Gastroesophageal sphincter (tissue), 4 donors: ENCODE data around the gene DUSP23. TPM values are rescaled to one million over a fixed set of nuclear protein-coding genes. Genes with fewer than 3 reads are reported as not detected.
A peak's percentile ranks its signal among the peaks of the same experiment; 100 is the strongest.

Experiments
- ATAC-seq: fragments of 150-250 bp; one replicate; pipeline ENCODE4 v1.9.1; 2016; ENCODE audit warnings: mild to moderate bottlenecking, moderate library complexity
- H3K27ac ChIP-seq, 4 donors: fragments of 200-600 bp; sonication (generic) in 3 of 4; 1 replicate in 3 of 4; 2 replicates in 1 of 4; pipeline ENCODE4 v1.5.1; 2016 to 2019
- H3K27me3 ChIP-seq: fragments of 200-600 bp; sonication (generic); one replicate; pipeline ENCODE4 v1.5.1; 2019
- H3K36me3 ChIP-seq, 2 donors: fragments of 200-600 bp; sonication (generic); one replicate each; pipeline ENCODE4 v1.5.1; 2019; ENCODE audit warnings: control low read depth in 1 of 2
- H3K4me1 ChIP-seq, 3 donors: fragments of 200-600 bp; sonication (generic); 1 replicate in 2 of 3; 2 replicates in 1 of 3; pipeline ENCODE4 v1.5.1; 2016 to 2019; ENCODE audit warnings: control low read depth in 2 of 3
- H3K4me3 ChIP-seq, 2 donors: fragments of 200-600 bp; sonication (generic); one replicate each; pipeline ENCODE4 v1.5.1; 2019; ENCODE audit warnings: mild to moderate bottlenecking in 1 of 2, moderate library complexity in 1 of 2
- H3K9me3 ChIP-seq, 3 donors: fragments of 200-600 bp; sonication (generic); one replicate each; pipeline ENCODE4 v1.5.1; 2017 to 2019; ENCODE audit warnings: control low read depth in 2 of 3
- EP300 ChIP-seq: sonication (generic); formaldehyde crosslinking; IDR thresholded peaks from one replicate; pipeline ENCODE4 v1.6.1; 2017; ENCODE audit warnings: antibody characterized with exemption, mild to moderate bottlenecking
- POLR2A ChIP-seq, 2 donors: fragments of 450-650 bp; IDR thresholded peaks; one replicate each; pipeline ENCODE4 v1.6.1; 2017; ENCODE audit warnings: antibody characterized with exemption in 2 of 2, mild to moderate bottlenecking in 2 of 2, moderate library complexity in 1 of 2
- POLR2AphosphoS5 ChIP-seq: sonication (generic); formaldehyde crosslinking; IDR thresholded peaks from one replicate; pipeline ENCODE4 v1.6.1; 2017; ENCODE audit warnings: antibody characterized with exemption
- WGBS, 2 donors: methylation state at CpG; one replicate each; pipeline ENCODE4 v1.1.5; 2018; ENCODE audit warnings: low coverage in 1 of 2; 5-methylcytosine and 5-hydroxymethylcytosine counted together
- total RNA-seq, 4 donors: library from RNA; depleted of rRNA; stranded (reverse); fragments of >200 nt; gene quantifications; one replicate each; pipeline ENCODE4 v1.1.0, GENCODE V29; 2016
- TF ChIP-seq, protein P1 (sequence below), 4 experiments: fragments of 200-600 bp in 2 of 4; fragments of 450-650 bp in 2 of 4; sonication (generic) in 1 of 4; IDR thresholded peaks; one replicate each; pipeline ENCODE4 v1.5.1; 2017 to 2019; ENCODE audit warnings: antibody characterized with exemption in 4 of 4, mild to moderate bottlenecking in 2 of 4, moderate library complexity in 2 of 4

DUSP23 gene
- total RNA-seq, 4 donors from 2014 or later, result 45.9 to 64.3 (median 56.4) TPM

GRCh38 chr1:159781992-159782391 lies 1.2 kb downstream of the DUSP23 start:
- H3K4me1 ChIP-seq, result peaks cover 0 to 30% (median 3%) of the 10 kb centered on the region in 3 donors
- no peaks in the 10 kb centered on the region for H3K27me3 ChIP-seq
- H3K36me3 ChIP-seq, result no peaks in the 10 kb centered on the region
- WGBS, 2 donors, result 33 to 98% methylated on average over 1 to 9 of the region's 12 CpGs
- ATAC-seq, result no peak
- no peaks in the 10 kb centered on the region for H3K9me3 ChIP-seq
- TF ChIP-seq POLR2A (IDR thresholded peaks at IDR 0.05) (no peak), POLR2AphosphoS5 (no peak), EP300 (no peak)
- TF ChIP-seq, protein P1, sequence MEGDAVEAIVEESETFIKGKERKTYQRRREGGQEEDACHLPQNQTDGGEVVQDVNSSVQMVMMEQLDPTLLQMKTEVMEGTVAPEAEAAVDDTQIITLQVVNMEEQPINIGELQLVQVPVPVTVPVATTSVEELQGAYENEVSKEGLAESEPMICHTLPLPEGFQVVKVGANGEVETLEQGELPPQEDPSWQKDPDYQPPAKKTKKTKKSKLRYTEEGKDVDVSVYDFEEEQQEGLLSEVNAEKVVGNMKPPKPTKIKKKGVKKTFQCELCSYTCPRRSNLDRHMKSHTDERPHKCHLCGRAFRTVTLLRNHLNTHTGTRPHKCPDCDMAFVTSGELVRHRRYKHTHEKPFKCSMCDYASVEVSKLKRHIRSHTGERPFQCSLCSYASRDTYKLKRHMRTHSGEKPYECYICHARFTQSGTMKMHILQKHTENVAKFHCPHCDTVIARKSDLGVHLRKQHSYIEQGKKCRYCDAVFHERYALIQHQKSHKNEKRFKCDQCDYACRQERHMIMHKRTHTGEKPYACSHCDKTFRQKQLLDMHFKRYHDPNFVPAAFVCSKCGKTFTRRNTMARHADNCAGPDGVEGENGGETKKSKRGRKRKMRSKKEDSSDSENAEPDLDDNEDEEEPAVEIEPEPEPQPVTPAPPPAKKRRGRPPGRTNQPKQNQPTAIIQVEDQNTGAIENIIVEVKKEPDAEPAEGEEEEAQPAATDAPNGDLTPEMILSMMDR (IDR thresholded peaks at IDR 0.05), result no peak
- H3K27ac ChIP-seq, result peak overlapping the region in 3 of 4 donors; percentile 86 to 91 (median 87)
- peak overlapping the region in 1 of 2 donors; percentile 78 for H3K4me3 ChIP-seq

- H3K9me3 ChIP-seq, result no peaks in the 10 kb centered on the region
- TF ChIP-seq EP300 (no peak), POLR2AphosphoS5 (no peak), POLR2A (IDR thresholded peaks at IDR 0.05) (no peak)
- TF ChIP-seq, protein P1 (IDR thresholded peaks at IDR 0.05), result no peak
- ATAC-seq, result no peak
- H3K27ac ChIP-seq, result no peak overlapping the region
- peaks cover 0 to 29% (median 3%) of the 10 kb centered on the region in 3 donors for H3K4me1 ChIP-seq
- H3K4me3 ChIP-seq, result no peak overlapping the region
- no peaks in the 10 kb centered on the region for H3K36me3 ChIP-seq
- no peaks in the 10 kb centered on the region for H3K27me3 ChIP-seq
- WGBS, 2 donors, result no CpG with 5 or more reads among the region's 1 CpG
These were observed 3.0 kb downstream of the DUSP23 start for GRCh38 chr1:159783724-159784123.

DNA sequence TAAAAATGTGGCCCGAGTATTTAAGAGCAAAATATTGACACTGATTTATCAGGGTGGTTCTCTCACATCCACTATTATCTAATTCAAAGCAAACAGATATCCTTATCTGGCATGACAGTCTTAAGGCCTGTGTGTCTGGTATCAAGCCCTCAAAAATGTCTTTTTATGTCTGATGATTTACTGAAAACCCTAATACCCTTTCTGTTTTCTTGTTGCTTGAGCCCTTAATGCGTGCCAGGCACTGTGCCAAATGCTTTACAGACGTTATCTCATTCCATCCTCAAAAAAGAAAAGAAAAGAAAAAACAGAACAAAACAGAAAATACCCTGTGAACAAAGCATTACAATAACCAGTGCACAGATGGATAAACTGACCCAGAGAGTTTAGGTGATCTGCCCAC lies 5.7 kb downstream of the DUSP23 start:
- Histone ChIP-seq H3K4me1 (peaks cover 0 to 8% (median 0%) of the 10 kb centered on the region in 3 donors), H3K27me3 (peaks cover 3% of the 10 kb centered on the region), H3K9me3 (no peaks in the 10 kb centered on the region), H3K36me3 (no peaks in the 10 kb centered on the region), H3K4me3 (no peak overlapping the region), H3K27ac (no peak overlapping the region)
- WGBS, 2 donors, result 18 to 46% methylated on average over 3 of the region's 3 CpGs
- no peak for ATAC-seq
- no peak for TF ChIP-seq POLR2AphosphoS5

DNA sequence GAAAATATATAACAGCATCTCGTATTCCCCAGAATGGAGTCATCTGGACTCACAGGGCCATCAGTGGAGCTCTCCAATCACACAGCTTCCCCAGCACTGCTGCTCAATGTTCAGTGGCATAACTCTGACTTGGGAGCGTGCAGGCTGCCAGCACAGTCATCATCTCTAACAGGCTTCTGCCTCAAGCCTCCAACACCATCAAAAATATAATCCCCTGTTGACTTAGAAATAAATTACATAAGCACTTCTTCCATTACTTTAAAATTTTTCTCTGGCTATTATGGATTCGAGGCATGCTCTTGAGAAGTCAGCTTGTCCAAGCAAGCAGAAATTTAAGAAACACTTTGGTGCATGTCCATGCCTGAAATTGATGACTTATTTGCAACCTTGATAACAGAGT lies 6.2 kb downstream of the DUSP23 start:
- Histone ChIP-seq H3K27ac (no peak overlapping the region), H3K9me3 (no peaks in the 10 kb centered on the region), H3K4me3 (no peak overlapping the region), H3K36me3 (no peaks in the 10 kb centered on the region), H3K27me3 (peaks cover 8% of the 10 kb centered on the region), H3K4me1 (peaks cover 0 to 3% (median 0%) of the 10 kb centered on the region in 3 donors)
- WGBS, 2 donors, result 26 to 29% methylated on average over 3 of the region's 3 CpGs
- ATAC-seq, result no peak
- TF ChIP-seq EP300, result no peak
- no peak for TF ChIP-seq POLR2A (IDR thresholded peaks at IDR 0.05)
- TF ChIP-seq, protein P1 (IDR thresholded peaks at IDR 0.05), result no peak
- TF ChIP-seq POLR2AphosphoS5, result no peak

- no peak overlapping the region for H3K27ac ChIP-seq
These were observed 9.6 kb downstream of the DUSP23 start for GRCh38 chr1:159790237-159790917.

More at GRCh38 chr1:159790237-159790917, 9.6 kb downstream of the DUSP23 start:
- Histone ChIP-seq H3K9me3 (no peaks in the 10 kb centered on the region), H3K4me3 (no peak overlapping the region), H3K36me3 (no peaks in the 10 kb centered on the region), H3K4me1 (no peaks in the 10 kb centered on the region), H3K27me3 (peaks cover 43% of the 10 kb centered on the region)
- WGBS, 2 donors, result 21 to 30% methylated on average over 2 of the region's 2 CpGs
- no peak for TF ChIP-seq POLR2A (IDR thresholded peaks at IDR 0.05)
- no peak for TF ChIP-seq EP300
- TF ChIP-seq, protein P1 (IDR thresholded peaks at IDR 0.05), result peak in 1 of 4 experiments; percentile 61
- no peak for TF ChIP-seq POLR2AphosphoS5
- ATAC-seq, result no peak
